Skeletal muscle cell (primary cell): ENCODE measurements around the gene AZI2.

Experiments
- DNase-seq: peaks from one replicate; pipeline ENCODE4 v3.0.0-alpha.2; 2010; ENCODE audit warnings: low read depth
- H3K4me3 ChIP-seq: 2 replicates; pipeline ENCODE4 v1.5.1; 2011; ENCODE audit warnings: low read depth, mild to moderate bottlenecking, control low read depth, low read length, moderate library complexity

The AZI2 gene, protein sequence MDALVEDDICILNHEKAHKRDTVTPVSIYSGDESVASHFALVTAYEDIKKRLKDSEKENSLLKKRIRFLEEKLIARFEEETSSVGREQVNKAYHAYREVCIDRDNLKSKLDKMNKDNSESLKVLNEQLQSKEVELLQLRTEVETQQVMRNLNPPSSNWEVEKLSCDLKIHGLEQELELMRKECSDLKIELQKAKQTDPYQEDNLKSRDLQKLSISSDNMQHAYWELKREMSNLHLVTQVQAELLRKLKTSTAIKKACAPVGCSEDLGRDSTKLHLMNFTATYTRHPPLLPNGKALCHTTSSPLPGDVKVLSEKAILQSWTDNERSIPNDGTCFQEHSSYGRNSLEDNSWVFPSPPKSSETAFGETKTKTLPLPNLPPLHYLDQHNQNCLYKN

DNA sequence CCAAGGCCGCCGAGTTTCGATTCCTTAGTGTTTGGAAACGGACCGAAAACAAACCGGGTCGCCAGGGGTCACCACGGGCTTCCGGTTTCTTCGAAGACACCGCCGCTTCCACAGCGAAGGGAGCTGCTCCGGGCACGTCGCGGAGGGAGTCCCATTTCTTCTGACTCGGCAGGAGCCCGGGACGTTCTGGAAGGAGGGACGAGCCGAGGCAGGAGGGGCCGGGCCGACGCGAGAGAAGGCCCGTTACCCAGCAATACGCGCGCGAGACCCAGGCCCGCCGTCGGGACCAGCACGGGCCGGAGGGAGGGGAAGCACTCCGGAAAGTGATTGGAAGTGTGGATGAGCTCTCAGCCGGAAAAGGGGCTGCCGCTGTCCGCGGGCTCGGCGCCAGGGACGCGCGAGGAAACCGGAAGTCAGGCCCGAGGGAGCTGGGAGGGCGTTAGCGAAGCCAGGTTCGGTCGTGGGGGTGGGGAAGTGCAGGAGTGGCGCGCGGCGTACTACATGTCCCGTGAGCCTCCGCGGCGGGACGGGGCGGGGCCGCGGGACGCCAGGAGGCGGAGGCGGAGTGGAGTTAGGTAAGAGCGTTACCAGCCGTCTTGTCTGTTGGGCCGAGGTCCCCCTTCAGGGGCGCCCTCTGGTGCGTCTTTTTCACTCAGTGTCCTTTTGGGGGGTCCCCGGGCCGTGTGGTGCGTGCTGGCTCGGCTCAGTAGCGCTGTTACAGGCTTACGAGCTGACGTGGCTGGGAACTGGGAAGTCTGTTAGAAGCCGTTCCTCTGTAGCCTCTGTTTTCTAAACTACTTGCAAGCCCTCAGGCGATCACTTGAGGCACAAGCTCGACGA lies at the start of gene AZI2, which contains the start of gene ZCWPW2:
Gene AZI2, minus strand, starts transcription at position 196 of the 840 bp plus-strand sequence. CDS start 8,207 bp downstream, outside the sequence.
Gene ZCWPW2, plus strand, starts transcription at position 93 of the 840 bp plus-strand sequence. CDS start 64,348 bp downstream, outside the sequence.
- peak; percentile 91 for DNase-seq
- H3K4me3 ChIP-seq = peak within 1 kb of the TSS; percentile 63

- no peak overlapping the region for H3K4me3 ChIP-seq
- DNase-seq = no peak
These were observed 40.4 kb upstream of the AZI2 start for GRCh38 chr3:28388978-28389377.

DNA sequence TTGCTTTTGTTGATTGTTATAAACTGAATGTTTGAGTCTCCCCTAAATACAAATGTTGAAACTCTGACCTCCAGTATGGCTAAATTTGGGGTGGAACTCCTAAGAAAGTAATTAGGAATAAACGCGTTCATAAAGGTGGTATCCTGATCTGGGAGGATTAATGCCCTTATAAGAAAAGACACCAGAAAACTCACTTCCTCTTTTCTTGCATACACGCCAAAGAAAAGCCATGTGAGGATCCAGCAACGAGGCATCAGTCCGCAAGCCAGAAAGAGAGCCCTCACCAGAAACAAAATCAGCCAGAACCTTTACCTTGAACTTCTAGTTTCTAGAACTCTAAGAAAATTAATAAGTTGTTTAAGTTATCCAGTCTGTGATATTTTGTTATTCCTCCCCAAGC lies 37.4 kb upstream of the AZI2 start:
- no peak for DNase-seq
- no peak overlapping the region for H3K4me3 ChIP-seq

- H3K4me3 ChIP-seq = no peak overlapping the region
- peak; percentile 79 for DNase-seq
These were observed 27.8 kb upstream of the AZI2 start for GRCh38 chr3:28376424-28376823.

- peak overlapping the region; percentile 63 for H3K4me3 ChIP-seq
- no peak for DNase-seq
These were observed 911 bp upstream of the AZI2 start for GRCh38 chr3:28349469-28350000.

DNA sequence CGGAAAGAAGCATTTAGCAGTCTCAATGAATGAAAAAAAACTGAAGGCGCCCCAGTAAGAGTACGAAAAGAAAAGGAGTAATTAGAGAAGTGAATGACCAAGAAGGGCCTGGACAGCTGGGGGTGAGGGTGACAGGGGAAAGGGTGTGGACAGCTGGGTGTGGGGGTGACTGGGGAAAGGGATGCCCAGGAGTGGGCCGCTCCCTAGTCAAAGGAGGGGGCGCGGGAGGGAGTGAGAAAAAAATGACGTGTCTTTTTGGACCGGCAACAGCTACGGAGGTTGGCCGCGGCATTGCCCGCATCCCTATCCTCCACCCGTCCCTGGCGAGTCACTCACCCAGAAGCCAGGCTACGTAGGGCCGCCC lies 377 bp downstream of the AZI2 start:
- peak; percentile 79 for DNase-seq
- H3K4me3 ChIP-seq = peak overlapping the region; percentile 63

GRCh38 chr3:28347374-28348264 lies 1.0 kb downstream of the AZI2 start:
- H3K4me3 ChIP-seq = peak overlapping the region; percentile 63
- peak; percentile 53 for DNase-seq

DNA sequence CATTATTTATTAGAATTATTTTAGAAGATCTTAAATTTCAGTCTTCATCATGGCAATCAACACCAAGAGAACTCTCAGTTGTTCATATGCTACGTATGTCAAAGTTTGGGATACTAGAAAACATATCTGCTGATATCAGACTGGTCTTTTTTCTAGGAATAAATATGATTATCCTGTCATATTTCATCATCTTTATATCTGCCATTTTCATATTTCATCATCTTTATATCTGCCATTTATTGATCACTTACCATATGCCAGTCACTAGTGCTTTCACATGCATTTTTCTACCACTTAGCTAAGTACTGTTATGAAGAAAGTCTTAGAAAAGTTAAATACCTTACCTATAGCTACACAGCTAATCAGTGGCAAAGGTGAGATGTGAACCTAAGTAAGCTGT lies 2.9 kb downstream of the AZI2 start:
- DNase-seq = no peak
- H3K4me3 ChIP-seq = no peak overlapping the region

GRCh38 chr3:28343144-28343543 lies 5.5 kb downstream of the AZI2 start:
- DNase-seq = no peak
- H3K4me3 ChIP-seq = no peak overlapping the region

GRCh38 chr3:28337230-28337629 lies 11.4 kb downstream of the AZI2 start:
- no peak overlapping the region for H3K4me3 ChIP-seq
- DNase-seq = no peak

- DNase-seq = no peak
- H3K4me3 ChIP-seq = no peak overlapping the region
These were observed 13.4 kb downstream of the AZI2 start for GRCh38 chr3:28335246-28335645.

GRCh38 chr3:28334552-28334951 lies 14.1 kb downstream of the AZI2 start:
- H3K4me3 ChIP-seq = no peak overlapping the region
- no peak for DNase-seq

DNA sequence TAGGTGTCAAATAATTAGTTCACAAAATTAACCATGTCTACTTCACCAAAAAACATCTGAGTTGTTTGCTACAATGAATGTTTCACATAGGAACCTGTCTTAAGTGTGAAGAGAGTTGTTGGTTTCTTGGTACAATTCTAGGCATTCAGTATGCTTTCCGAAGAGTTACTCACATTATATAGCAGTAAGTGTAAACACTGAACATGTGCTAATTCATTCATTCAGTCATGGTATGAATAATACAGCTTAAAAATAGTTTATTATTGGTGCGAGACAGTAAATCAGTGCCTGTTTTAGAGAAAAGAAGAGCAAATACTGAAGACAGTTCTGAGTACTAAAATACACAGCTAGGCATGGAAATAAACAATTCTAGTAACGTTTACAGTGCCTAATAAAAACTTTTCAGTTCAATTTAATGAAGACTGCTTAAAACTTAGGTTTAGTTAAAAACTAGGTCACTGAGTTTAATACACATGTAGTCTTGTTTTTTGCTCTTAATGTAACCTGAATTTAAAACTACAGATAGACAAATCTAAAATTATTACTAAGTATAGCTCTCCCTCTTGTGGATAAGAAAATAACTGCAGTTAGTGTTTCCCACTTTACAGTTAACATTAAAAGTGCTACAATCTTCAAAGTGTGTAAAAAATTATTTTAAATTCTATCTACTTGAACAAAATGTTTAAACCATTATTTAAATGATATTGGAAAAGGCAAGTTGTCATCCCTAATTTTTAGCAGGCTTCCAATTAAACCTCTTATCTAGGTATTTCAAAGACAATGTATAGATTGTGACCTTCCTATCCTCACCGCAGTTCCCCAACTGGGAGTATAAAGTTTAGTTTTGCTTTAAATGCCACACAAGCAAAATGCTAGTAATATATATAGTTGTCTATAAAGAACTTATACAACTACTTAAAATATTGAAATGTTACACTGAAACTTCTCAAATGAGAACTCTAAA lies 20.2 kb downstream of the AZI2 start:
- H3K4me3 ChIP-seq = no peak overlapping the region
- DNase-seq = no peak

DNA sequence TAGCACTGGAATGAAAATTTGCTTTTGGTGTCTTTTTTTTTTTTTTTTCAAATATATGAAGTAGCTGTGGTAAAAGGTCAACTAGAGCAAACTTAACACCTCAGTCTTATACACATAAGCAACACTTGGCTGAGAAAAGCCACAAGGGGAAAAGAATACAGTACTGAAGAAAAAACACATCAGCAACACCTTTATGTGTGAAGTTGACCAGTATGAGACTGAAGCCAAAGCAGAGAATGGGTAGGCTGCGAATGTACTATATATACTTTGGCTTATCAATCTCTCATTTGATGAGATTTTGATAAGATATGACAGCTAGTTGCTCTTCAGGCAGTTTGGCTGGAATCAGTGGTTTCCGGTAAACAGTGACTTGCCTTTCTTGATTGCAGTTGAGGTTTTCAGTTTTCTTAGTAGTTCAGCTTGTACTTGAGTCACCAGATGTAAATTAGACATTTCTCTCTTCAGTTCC lies 22.1 kb downstream of the AZI2 start:
- no peak for DNase-seq

DNA sequence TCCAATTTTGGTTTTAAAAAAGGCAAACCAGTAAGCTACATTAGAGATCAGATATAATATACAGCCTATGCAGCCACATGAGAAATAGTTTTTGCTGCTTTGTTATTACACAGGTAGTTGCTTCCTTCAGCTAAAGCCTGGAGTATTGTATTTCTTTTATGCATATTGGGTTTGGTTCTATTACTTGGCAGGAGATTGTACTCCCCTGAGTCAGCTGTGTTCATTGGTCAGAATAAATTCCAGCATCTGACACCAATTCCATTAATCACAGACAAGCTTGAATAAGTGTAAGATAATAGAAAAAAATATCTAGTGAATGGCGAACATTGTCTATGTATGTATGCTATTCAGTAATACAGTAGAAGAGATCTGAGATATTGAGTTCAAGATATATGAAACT lies 26.2 kb downstream of the AZI2 start:
- peak; percentile 21 for DNase-seq
- H3K4me3 ChIP-seq = no peak overlapping the region

More for the DNA sequence above, 22.1 kb downstream of the AZI2 start:
- no peak overlapping the region for H3K4me3 ChIP-seq

DNA sequence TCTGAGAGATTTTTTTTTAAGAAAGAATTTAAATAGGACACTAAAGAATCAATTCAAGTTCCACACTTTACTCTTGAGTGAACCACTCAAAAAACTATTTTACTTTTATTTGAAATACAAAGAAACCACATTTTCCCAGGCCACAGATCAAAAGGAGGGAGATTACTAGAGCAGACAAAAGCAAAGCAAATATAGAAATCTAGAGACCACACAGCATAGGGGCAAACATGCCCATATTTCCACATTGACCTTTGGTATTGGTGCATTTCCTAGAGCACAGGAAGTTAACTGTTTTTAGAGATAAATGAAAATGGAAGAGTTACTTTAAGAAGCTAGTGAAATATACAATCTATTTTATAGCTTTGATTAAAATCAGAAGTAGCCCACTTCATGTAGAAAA lies 27.6 kb downstream of the AZI2 start:
- no peak for DNase-seq
- H3K4me3 ChIP-seq = no peak overlapping the region

GRCh38 chr3:28317438-28318022 lies 31.1 kb downstream of the AZI2 start:
- no peak for DNase-seq

GRCh38 chr3:28316226-28316625 lies 32.4 kb downstream of the AZI2 start:
- no peak for DNase-seq
- H3K4me3 ChIP-seq = no peak overlapping the region

More at GRCh38 chr3:28317438-28318022, 31.1 kb downstream of the AZI2 start:
- H3K4me3 ChIP-seq = no peak overlapping the region
